Endothelial cell of umbilical vein (primary cell): Measurements from ENCODE around the gene LITAF. TPM values are rescaled to one million over a fixed set of nuclear protein-coding genes. Genes with fewer than 3 reads are reported as not detected.

Experiments
- BruUV-seq: library from RNA; stranded (reverse); fragments of 400-500 nt; replicated peaks from 2 replicates; lab custom pipeline; 2021; lab: Mats Ljungman, UMichigan
- CTCF ChIA-PET: fragments of 300-600, 350-600 bp; sonication (Branson Sonifier 250); formaldehyde crosslinking; loops from one replicate; lab custom pipeline; 2021; ENCODE audit warnings: antibody characterized with exemption, inconsistent platforms; lab: Charles Lee
- POLR2A ChIA-PET: fragments of 300-600, 350-600 bp; sonication (Branson Sonifier 250); formaldehyde crosslinking; loops from one replicate; lab custom pipeline; 2021; ENCODE audit warnings: antibody characterized with exemption, inconsistent platforms; lab: Charles Lee
- DNase-seq: peaks from one replicate; pipeline ENCODE4 v3.0.0-alpha.2; 2011; ENCODE audit warnings: low read depth, low spot score
- FAIRE-seq: peaks from 2 replicates; lab custom pipeline; 2011; peaks lifted over from hg19 to GRCh38; lab: Jason Lieb, UNC
- H2AFZ ChIP-seq: 2 replicates; pipeline ENCODE4 v1.6.0; 2012; ENCODE audit warnings: low read depth, low read length, control low read depth, inconsistent platforms
- H3K27ac ChIP-seq: 2 replicates; pipeline ENCODE4 v1.5.1; 2011; ENCODE audit warnings: low read depth, mild to moderate bottlenecking, control low read depth, low read length, moderate library complexity; ENCODE audit not compliant: insufficient read depth
- H3K27me3 ChIP-seq, 2 experiments: 2 replicates each; pipeline versions ENCODE4 v1.6.0 to v1.6.1; 2011; ENCODE audit warnings: low read length in 2 of 2, mixed read lengths in 1 of 2; ENCODE audit not compliant: control insufficient read depth in 2 of 2, insufficient read depth in 2 of 2
- H3K36me3 ChIP-seq, 2 experiments: 2 replicates in 1 of 2; 3 replicates in 1 of 2; pipeline ENCODE4 v1.5.1; 2011; ENCODE audit warnings: low read length in 2 of 2, mild to moderate bottlenecking in 1 of 2, moderate library complexity in 1 of 2; ENCODE audit not compliant: control insufficient read depth in 2 of 2, insufficient read depth in 2 of 2; ENCODE audit errors: extremely low read depth in 1 of 2
- H3K4me1 ChIP-seq: 3 replicates; pipeline ENCODE4 v1.5.1; 2011; ENCODE audit warnings: mild to moderate bottlenecking, low read length; ENCODE audit not compliant: control insufficient read depth, insufficient read depth; ENCODE audit errors: extremely low read depth
- H3K4me2 ChIP-seq: 2 replicates; pipeline ENCODE4 v1.6.1; 2011; ENCODE audit warnings: low read length, control low read depth, mixed read lengths; ENCODE audit not compliant: insufficient read depth
- H3K4me3 ChIP-seq, 3 experiments: fragments of 200-600 bp in 1 of 3; sonication (generic), shearing (Covaris generic) in 1 of 3; replicated peaks in 1 of 3; 2 replicates each; pipeline ENCODE4 v1.5.1; 2011 to 2016; ENCODE audit warnings: control low read depth in 3 of 3, low read length in 3 of 3, mild to moderate bottlenecking in 2 of 3, inconsistent platforms in 1 of 3, low read depth in 1 of 3, moderate library complexity in 1 of 3; ENCODE audit not compliant: insufficient read depth in 1 of 3
- H3K79me2 ChIP-seq: 2 replicates; pipeline ENCODE4 v1.6.0; 2012; ENCODE audit warnings: low read length, inconsistent platforms; ENCODE audit not compliant: control insufficient read depth, insufficient read depth
- H3K9ac ChIP-seq: replicated peaks from 2 replicates; pipeline ENCODE3; 2011; ENCODE audit warnings: low read length, control low read depth; ENCODE audit not compliant: insufficient read depth; ENCODE audit errors: extremely low read depth
- H3K9me1 ChIP-seq: replicated peaks from 3 replicates; pipeline ENCODE4 v1.6.0; 2011; ENCODE audit warnings: mild to moderate bottlenecking, low read length; ENCODE audit not compliant: control insufficient read depth, insufficient read depth; ENCODE audit errors: extremely low read depth
- H3K9me3 ChIP-seq: replicated peaks from 2 replicates; pipeline ENCODE4 v1.5.1; 2012; ENCODE audit warnings: low read length, inconsistent platforms; ENCODE audit not compliant: control insufficient read depth, insufficient read depth
- H4K20me1 ChIP-seq: replicated peaks from 2 replicates; pipeline ENCODE3; 2011; ENCODE audit warnings: mild to moderate bottlenecking, low read length; ENCODE audit not compliant: control insufficient read depth, insufficient read depth; ENCODE audit errors: extremely low read depth
- EZH2 ChIP-seq: IDR thresholded peaks from 2 replicates; pipeline ENCODE4 v1.6.1; 2012; ENCODE audit warnings: borderline replicate concordance, low read depth, mild to moderate bottlenecking, moderate library complexity, low read length, inconsistent platforms; ENCODE audit not compliant: severe bottlenecking
- FOS ChIP-seq: IDR thresholded peaks from 2 replicates; pipeline ENCODE4 v1.6.1; 2011; ENCODE audit warnings: mild to moderate bottlenecking, low read length, moderate library complexity, borderline replicate concordance; ENCODE audit not compliant: insufficient read depth
- GATA2 ChIP-seq: IDR thresholded peaks from 2 replicates; pipeline ENCODE4 v1.7.0; 2011; ENCODE audit warnings: low read depth, mild to moderate bottlenecking, moderate library complexity, mixed read lengths, low read length; ENCODE audit not compliant: insufficient read length, insufficient read depth
- JUN ChIP-seq: IDR thresholded peaks from 2 replicates; pipeline ENCODE4 v1.6.1; 2011; ENCODE audit warnings: borderline replicate concordance, low read depth; ENCODE audit not compliant: insufficient read length, insufficient read depth
- MYC ChIP-seq: IDR thresholded peaks from one replicate; pipeline ENCODE4 v1.6.1; 2011; ENCODE audit warnings: mild to moderate bottlenecking, low read depth, low read length
- POLR2A ChIP-seq: IDR thresholded peaks from 2 replicates; pipeline ENCODE4 v1.6.1; 2012; ENCODE audit warnings: low read depth, mild to moderate bottlenecking, control low read depth, low read length
- POLR2AphosphoS5 ChIP-seq: IDR thresholded peaks from 2 replicates; pipeline ENCODE4 v1.6.1; 2012; ENCODE audit warnings: low read depth, mild to moderate bottlenecking, control low read depth, low read length, moderate library complexity; ENCODE audit not compliant: insufficient read depth
- dilution Hi-C: fragments of 300-500 bp; cut with MboI; formaldehyde crosslinking; loops from one replicate; pipeline ENCODE4 v1.15.0; 2019; ENCODE audit warnings: low sequenced_read_pairs; ENCODE audit not compliant: extremely low pct_ligation_motif_present
- intact Hi-C: fragments of 100-400 bp; cut with micrococcal nuclease; formaldehyde crosslinking; loops from one replicate; pipeline ENCODE4 v1.10.0; 2022
- polyA plus RNA-seq, 4 experiments: library from polyadenylated mRNA; depleted of rRNA in 3 of 4; stranded (reverse) in 3 of 4; unstranded in 1 of 4; fragments of >200 nt; gene quantifications; 2 replicates each; pipeline versions ENCODE4 v1.2.1 to v1.2.3, GENCODE V29; 2011 to 2012; ENCODE audit warnings: missing spikeins in 1 of 4
- total RNA-seq: library from RNA; stranded (reverse); gene quantifications from 2 replicates; pipeline ENCODE4 v1.2.3, GENCODE V29; 2021
- TF ChIP-seq, protein P1 (sequence below): IDR thresholded peaks from 2 replicates; pipeline ENCODE4 v1.6.1; 2011; ENCODE audit not compliant: insufficient read depth, insufficient read length
- TF ChIP-seq, protein P2 (sequence below), 2 donors: IDR thresholded peaks; 1 replicate in 1 of 2; 2 replicates in 1 of 2; pipeline ENCODE4 v1.5.1; 2011; ENCODE audit warnings: low read length in 2 of 2, mild to moderate bottlenecking in 2 of 2, moderate library complexity in 2 of 2, control low read depth in 1 of 2, inconsistent platforms in 1 of 2, low read depth in 1 of 2; ENCODE audit not compliant: insufficient read depth in 1 of 2; ENCODE audit errors: extremely low read depth in 1 of 2

The LITAF gene
- total and polyA plus RNA-seq, 2 donors (not counting 3 experiments of a cell fraction or from before 2014, with no cell fraction given): 15.2 to 27.2 TPM

DNA sequence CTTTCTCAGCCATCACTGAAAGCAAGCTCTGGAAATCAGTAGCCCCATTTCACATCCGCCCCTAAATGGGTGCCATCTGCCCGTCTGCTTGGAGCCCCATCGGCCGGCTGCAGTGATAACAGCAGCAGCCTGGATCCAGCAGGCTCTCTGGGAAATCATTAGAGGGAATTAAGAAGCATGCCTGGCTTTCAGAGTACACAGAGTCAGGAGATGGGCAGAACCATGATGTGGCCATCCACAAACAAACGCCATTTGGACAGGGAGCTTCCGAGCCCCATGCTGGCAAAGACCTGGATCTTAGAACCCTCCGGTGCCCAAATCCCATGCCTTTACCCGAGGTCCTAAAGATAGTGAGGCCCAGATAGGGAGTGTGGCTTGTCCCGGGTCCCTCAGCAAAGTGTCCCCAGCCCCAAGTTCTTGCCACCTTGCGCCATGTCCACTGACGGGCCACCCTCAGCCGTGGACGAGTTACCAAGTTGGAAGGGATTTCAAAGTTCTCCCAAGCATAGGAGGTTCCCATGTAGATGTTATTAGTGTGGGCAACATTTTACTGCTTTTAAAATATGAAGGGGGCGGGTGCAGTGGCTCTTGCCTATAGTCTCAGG lies 1.0 kb upstream of the LITAF start:
- ChIA-PET POLR2A (no interaction called here), CTCF (interaction anchor here (1.4 to 2.1 kb wide), 2 partner anchors 56 to 191 kb away, joined by 4 to 7 read pairs; no protein-coding TSS in a partner anchor)
- no peaks in the 10 kb centered on the region for H3K79me2 ChIP-seq
- TF ChIP-seq EZH2 (no peak), GATA2 (no peak), JUN (no peak)
- TF ChIP-seq, protein P1, sequence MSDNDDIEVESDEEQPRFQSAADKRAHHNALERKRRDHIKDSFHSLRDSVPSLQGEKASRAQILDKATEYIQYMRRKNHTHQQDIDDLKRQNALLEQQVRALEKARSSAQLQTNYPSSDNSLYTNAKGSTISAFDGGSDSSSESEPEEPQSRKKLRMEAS: no peak
- H3K27ac ChIP-seq: no peak overlapping the region
- intact Hi-C loops: loop anchor here (5.0 kb wide), 1 partner anchor 90 kb away; no protein-coding TSS in a partner anchor
- DNase-seq (no peak), FAIRE-seq (no peak)
- no peaks in the 10 kb centered on the region for H4K20me1 ChIP-seq
- no peaks in the 10 kb centered on the region for H3K36me3 ChIP-seq
- no TSS peak for BruUV-seq
- no peaks in the 10 kb centered on the region for H3K9me3 ChIP-seq
- peak overlapping the region; percentile 59 for H3K4me2 ChIP-seq
- H3K4me3 ChIP-seq: peak overlapping the region in 1 of 3 experiments; percentile 14
- H3K9ac ChIP-seq: no peak overlapping the region
- dilution Hi-C loops: no loop called here
- H2AFZ ChIP-seq: peak overlapping the region; percentile 85
- H3K9me1 ChIP-seq: no peaks in the 10 kb centered on the region
- H3K4me1 ChIP-seq: peaks cover 5% of the 10 kb centered on the region
- peaks cover 5 to 13% of the 10 kb centered on the region in 2 experiments for H3K27me3 ChIP-seq

DNA sequence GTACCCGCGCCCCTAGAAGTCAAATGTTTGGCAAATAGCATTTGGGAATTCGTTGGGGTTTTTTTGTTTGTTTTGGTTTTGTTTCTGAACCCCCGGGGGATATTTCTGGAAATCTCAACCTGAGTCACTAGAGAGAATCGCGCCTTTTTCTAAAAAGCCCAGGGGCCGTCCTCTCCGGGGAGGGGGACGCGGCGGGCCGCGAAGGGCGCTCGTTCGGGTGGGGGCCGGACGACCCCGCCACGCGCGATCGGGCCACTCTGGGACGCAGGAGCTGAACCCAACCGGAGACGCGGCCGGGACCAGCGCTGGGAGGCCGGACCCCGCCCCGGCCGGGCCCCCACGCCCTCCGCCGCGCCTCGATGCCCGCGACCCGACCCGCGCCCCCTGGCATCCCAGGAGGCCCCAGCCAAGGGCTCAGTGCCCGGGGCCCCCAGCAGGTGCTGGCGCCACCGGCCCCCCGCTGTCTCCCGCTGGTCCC lies 302 bp downstream of the LITAF start:
- ChIA-PET POLR2A (no interaction called here), CTCF (interaction anchor here (1.1 to 2.1 kb wide), 3 partner anchors 43 to 190 kb away, joined by 3 to 7 read pairs (median 4); no protein-coding TSS in a partner anchor)
- Histone ChIP-seq H2AFZ (peak overlapping the region; percentile 14), H3K9me1 (no peaks in the 10 kb centered on the region), H3K9me3 (no peaks in the 10 kb centered on the region), H3K36me3 (no peaks in the 10 kb centered on the region), H3K27ac (no peak overlapping the region), H3K79me2 (no peaks in the 10 kb centered on the region), H3K4me2 (peak overlapping the region; percentile 83), H3K27me3 (peaks cover 5 to 13% of the 10 kb centered on the region in 2 experiments), H3K4me1 (peaks cover 5% of the 10 kb centered on the region), H3K4me3 (peak overlapping the region; percentile 50 to 74 (median 60)), H4K20me1 (no peaks in the 10 kb centered on the region), H3K9ac (peak overlapping the region; percentile 63)
- TF ChIP-seq POLR2A (no peak), JUN (no peak), EZH2 (no peak), GATA2 (no peak), POLR2AphosphoS5 (no peak), MYC (no peak), FOS (no peak)
- TF ChIP-seq, protein P1: no peak
- TF ChIP-seq, protein P2, sequence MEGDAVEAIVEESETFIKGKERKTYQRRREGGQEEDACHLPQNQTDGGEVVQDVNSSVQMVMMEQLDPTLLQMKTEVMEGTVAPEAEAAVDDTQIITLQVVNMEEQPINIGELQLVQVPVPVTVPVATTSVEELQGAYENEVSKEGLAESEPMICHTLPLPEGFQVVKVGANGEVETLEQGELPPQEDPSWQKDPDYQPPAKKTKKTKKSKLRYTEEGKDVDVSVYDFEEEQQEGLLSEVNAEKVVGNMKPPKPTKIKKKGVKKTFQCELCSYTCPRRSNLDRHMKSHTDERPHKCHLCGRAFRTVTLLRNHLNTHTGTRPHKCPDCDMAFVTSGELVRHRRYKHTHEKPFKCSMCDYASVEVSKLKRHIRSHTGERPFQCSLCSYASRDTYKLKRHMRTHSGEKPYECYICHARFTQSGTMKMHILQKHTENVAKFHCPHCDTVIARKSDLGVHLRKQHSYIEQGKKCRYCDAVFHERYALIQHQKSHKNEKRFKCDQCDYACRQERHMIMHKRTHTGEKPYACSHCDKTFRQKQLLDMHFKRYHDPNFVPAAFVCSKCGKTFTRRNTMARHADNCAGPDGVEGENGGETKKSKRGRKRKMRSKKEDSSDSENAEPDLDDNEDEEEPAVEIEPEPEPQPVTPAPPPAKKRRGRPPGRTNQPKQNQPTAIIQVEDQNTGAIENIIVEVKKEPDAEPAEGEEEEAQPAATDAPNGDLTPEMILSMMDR (IDR thresholded peaks at IDR 0.05; ENCODE audit: extremely low read depth in 1 of 2, insufficient read depth in 1 of 2, low read depth in 1 of 2, low read length in 2 of 2): no peak
- DNase-seq (no peak), FAIRE-seq (no peak)
- dilution Hi-C loops (no loop called here), intact Hi-C loops (loop anchor here (5.0 kb wide), 1 partner anchor 89 kb away; no protein-coding TSS in a partner anchor)
- no TSS peak for BruUV-seq
